ENCODE data around the gene PTPN3.

PTPN3 gene

GRCh38 chr9:109419531-109419930, 78.6 kb downstream of the PTPN3 start:
- DNase-seq = no peak

GRCh38 chr9:109418827-109419226, 79.3 kb downstream of the PTPN3 start:
- no peak for DNase-seq

GRCh38 chr9:109417585-109418544, 80.2 kb downstream of the PTPN3 start:
- no peak for DNase-seq

- DNase-seq = no peak
These were observed 81.1 kb downstream of the PTPN3 start for GRCh38 chr9:109417054-109417453.

- DNase-seq = no peak
These were observed 81.9 kb downstream of the PTPN3 start for GRCh38 chr9:109416135-109416706.

GRCh38 chr9:109414125-109414785, 83.9 kb downstream of the PTPN3 start:
- no peak for DNase-seq

- DNase-seq = no peak
These were observed 86.2 kb downstream of the PTPN3 start for GRCh38 chr9:109411798-109412352.

- DNase-seq = no peak
These were observed 86.9 kb downstream of the PTPN3 start for GRCh38 chr9:109411069-109411761.

- no peak for DNase-seq
These were observed 88.2 kb downstream of the PTPN3 start for GRCh38 chr9:109409773-109410397.

- DNase-seq = no peak
These were observed 89.2 kb downstream of the PTPN3 start for GRCh38 chr9:109408759-109409462.

- DNase-seq = no peak
These were observed 94.3 kb downstream of the PTPN3 start for GRCh38 chr9:109403766-109404320.

GRCh38 chr9:109403116-109403515, 95.0 kb downstream of the PTPN3 start:
- DNase-seq = no peak

- DNase-seq = no peak
These were observed 96.2 kb downstream of the PTPN3 start for GRCh38 chr9:109401990-109402318.

- no peak for DNase-seq
These were observed 96.7 kb downstream of the PTPN3 start for GRCh38 chr9:109401169-109401989.

- DNase-seq = no peak
These were observed 98.8 kb downstream of the PTPN3 start for GRCh38 chr9:109399258-109399767.

GRCh38 chr9:109391176-109391575, 106.9 kb downstream of the PTPN3 start:
- DNase-seq = no peak

GRCh38 chr9:109387856-109388255, 110.3 kb downstream of the PTPN3 start:
- no peak for DNase-seq

- no peak for DNase-seq
These were observed 110.9 kb downstream of the PTPN3 start for GRCh38 chr9:109387206-109387605.

GRCh38 chr9:109385499-109385898, 112.6 kb downstream of the PTPN3 start:
- no peak for DNase-seq

- DNase-seq = no peak
These were observed 114.2 kb downstream of the PTPN3 start for GRCh38 chr9:109383947-109384346.
